Head of caudate nucleus (tissue), 42 donors: ENCODE measurements around the gene PI4K2A.
"Not testable (repeated sequence)": the region's sequence is repeated elsewhere in the genome, so short reads cannot be mapped to it uniquely, and the experiment has no call there.

Source experiments
- DNase-seq, 42 donors: peaks; one replicate each; pipeline versions ENCODE4 v3.0.0 to v3.0.0-alpha.2; 2020 to 2021; ENCODE audit warnings: mixed read lengths in 7 of 42
- intact Hi-C: fragments of 100-400 bp; cut with DNase I; formaldehyde crosslinking; loops from one replicate; pipeline ENCODE4 v1.15.0; 2022

The PI4K2A gene

GRCh38 chr10:97628228-97628627, 12.2 kb upstream of the PI4K2A start:
- DNase-seq: no peak

GRCh38 chr10:97629289-97629688, 11.2 kb upstream of the PI4K2A start:
- intact Hi-C loops: no loop called here
- DNase-seq: no peak

More at GRCh38 chr10:97628228-97628627, 12.2 kb upstream of the PI4K2A start:
- intact Hi-C loops: no loop called here

GRCh38 chr10:97631098-97631497, 9.4 kb upstream of the PI4K2A start:
- DNase-seq: no peak
- intact Hi-C loops: no loop called here

GRCh38 chr10:97632949-97633884, 7.3 kb upstream of the PI4K2A start, which contains the start of gene MORN4:
MORN4 (minus strand) TSS chr10:97633500; CDS start chr10:97619653, 13,847 bp downstream.
- DNase-seq: peak; percentile 93 to 98 (median 96)
- intact Hi-C loops: no loop called here

- intact Hi-C loops: no loop called here
- DNase-seq: peak in 6 of 42 donors; percentile 4 to 33 (median 8)
Measured at GRCh38 chr10:97633921-97634320, 6.5 kb upstream of the PI4K2A start.

GRCh38 chr10:97635577-97635976, 4.9 kb upstream of the PI4K2A start:
- intact Hi-C loops: no loop called here
- no peak for DNase-seq

GRCh38 chr10:97639090-97639489, 1.4 kb upstream of the PI4K2A start:
- DNase-seq, intact Hi-C loops: not testable (repeated sequence)

- peak in 35 of 42 donors; percentile 3 to 61 (median 19) for DNase-seq
- intact Hi-C loops: no loop called here
Measured at GRCh38 chr10:97640868-97641811, 669 bp downstream of the PI4K2A start.

GRCh38 chr10:97642471-97643159, 2.1 kb downstream of the PI4K2A start:
- intact Hi-C loops, DNase-seq: not testable (repeated sequence)

GRCh38 chr10:97643441-97643985, 3.0 kb downstream of the PI4K2A start:
- intact Hi-C loops: no loop called here
- no peak for DNase-seq

GRCh38 chr10:97644936-97645335, 4.5 kb downstream of the PI4K2A start:
- DNase-seq: no peak
- intact Hi-C loops: no loop called here

- no peak for DNase-seq
- intact Hi-C loops: no loop called here
Measured at GRCh38 chr10:97647556-97647955, 7.1 kb downstream of the PI4K2A start.

- intact Hi-C loops: no loop called here
- peak in 12 of 42 donors; percentile 11 to 65 (median 34) for DNase-seq
Measured at GRCh38 chr10:97648562-97649404, 8.3 kb downstream of the PI4K2A start.

- intact Hi-C loops, DNase-seq: not testable (repeated sequence)
Measured at GRCh38 chr10:97649405-97649750, 8.9 kb downstream of the PI4K2A start.

GRCh38 chr10:97650726-97651125, 10.3 kb downstream of the PI4K2A start:
- intact Hi-C loops: no loop called here

GRCh38 chr10:97651773-97652172, 11.3 kb downstream of the PI4K2A start:
- intact Hi-C loops: no loop called here
- DNase-seq: no peak

More at GRCh38 chr10:97650726-97651125, 10.3 kb downstream of the PI4K2A start:
- no peak for DNase-seq

GRCh38 chr10:97656777-97657176, 16.3 kb downstream of the PI4K2A start:
- no peak for DNase-seq
- intact Hi-C loops: no loop called here

- intact Hi-C loops: no loop called here
- DNase-seq: no peak
Measured at GRCh38 chr10:97659589-97659988, 19.1 kb downstream of the PI4K2A start.
